Large intestine (tissue), 3 donors: Measurements from ENCODE around the gene POC5. TPM values are rescaled to one million over a fixed set of nuclear protein-coding genes. Genes with fewer than 3 reads are reported as not detected.
"Not testable (repeated sequence)": the region's sequence is repeated elsewhere in the genome, so short reads cannot be mapped to it uniquely, and the experiment has no call there.

Experiments used
- DNase-seq, 2 donors: peaks; one replicate each; pipeline versions ENCODE4 v3.0.0 to v3.0.0-alpha.2; 2013
- H3K27ac ChIP-seq: one replicate; pipeline ENCODE4 v1.5.1; 2013; ENCODE audit warnings: low read length
- H3K27me3 ChIP-seq: 2 replicates; pipeline ENCODE4 v1.6.1; 2013; ENCODE audit warnings: low read length; ENCODE audit not compliant: control insufficient read depth, insufficient read depth
- H3K36me3 ChIP-seq: 2 replicates; pipeline ENCODE4 v1.6.1; 2013; ENCODE audit warnings: low read length; ENCODE audit not compliant: control insufficient read depth, insufficient read depth
- H3K4me1 ChIP-seq: one replicate; pipeline ENCODE4 v1.6.1; 2013; ENCODE audit warnings: low read length; ENCODE audit not compliant: control insufficient read depth, insufficient read depth
- H3K4me3 ChIP-seq: one replicate; pipeline ENCODE4 v1.5.1; 2013; ENCODE audit warnings: low read length
- H3K9me3 ChIP-seq: one replicate; pipeline ENCODE4 v1.6.1; 2013; ENCODE audit warnings: mild to moderate bottlenecking, low read depth, low read length, moderate library complexity; ENCODE audit not compliant: control insufficient read depth
- WGBS: methylation state at CpG from one replicate; pipeline ENCODE4 v1.1.5; 2013; ENCODE audit warnings: low lambda C conversion rate; ENCODE audit not compliant: insufficient coverage; 5-methylcytosine and 5-hydroxymethylcytosine counted together
- polyA plus RNA-seq: library from polyadenylated mRNA; unstranded; fragments of 120-200 nt; gene quantifications from one replicate; pipeline ENCODE4 v1.2.1, GENCODE V29; 2013

The POC5 gene
- polyA plus RNA-seq, 1 donor, result 10.5 TPM

- Histone ChIP-seq H3K36me3 (no peaks in the 10 kb centered on the region), H3K4me3 (no peak overlapping the region), H3K9me3 (no peaks in the 10 kb centered on the region), H3K4me1 (no peaks in the 10 kb centered on the region), H3K27ac (no peak overlapping the region), H3K27me3 (no peaks in the 10 kb centered on the region)
- peak in 1 of 2 donors; percentile 15 for DNase-seq
- no CpG with 5 or more reads among the region's 3 CpGs for WGBS
These were observed 12.1 kb upstream of the POC5 start for GRCh38 chr5:75729321-75729720.

DNA sequence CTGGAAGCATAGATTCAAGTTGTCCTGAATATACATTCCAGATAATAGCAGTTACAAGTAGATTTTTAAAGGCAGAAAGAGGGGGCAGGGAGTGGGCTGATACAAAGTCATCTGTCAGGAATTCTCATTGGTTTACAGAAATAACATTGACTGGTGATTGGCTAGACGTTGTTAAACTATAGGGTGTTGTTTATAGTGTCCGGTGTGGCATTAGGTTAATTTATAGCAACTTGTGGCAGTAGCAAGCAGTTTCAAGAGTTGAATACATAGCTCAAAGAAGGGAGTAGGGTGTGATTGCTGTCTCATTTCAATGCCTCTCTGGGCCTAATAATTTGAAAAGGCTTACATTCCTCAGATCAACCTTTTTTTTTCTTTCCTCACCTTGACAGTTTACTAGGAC is 10.7 kb upstream of the POC5 start:
- 80% methylated on average over 1 of the region's 2 CpGs for WGBS
- H3K36me3 ChIP-seq, result no peaks in the 10 kb centered on the region
- H3K27me3 ChIP-seq, result no peaks in the 10 kb centered on the region
- no peaks in the 10 kb centered on the region for H3K9me3 ChIP-seq
- DNase-seq, result no peak
- no peak overlapping the region for H3K4me3 ChIP-seq
- no peak overlapping the region for H3K27ac ChIP-seq
- H3K4me1 ChIP-seq, result no peaks in the 10 kb centered on the region

- H3K36me3 ChIP-seq, result not testable (repeated sequence)
These were observed 9.0 kb upstream of the POC5 start for GRCh38 chr5:75726224-75726623.

DNA sequence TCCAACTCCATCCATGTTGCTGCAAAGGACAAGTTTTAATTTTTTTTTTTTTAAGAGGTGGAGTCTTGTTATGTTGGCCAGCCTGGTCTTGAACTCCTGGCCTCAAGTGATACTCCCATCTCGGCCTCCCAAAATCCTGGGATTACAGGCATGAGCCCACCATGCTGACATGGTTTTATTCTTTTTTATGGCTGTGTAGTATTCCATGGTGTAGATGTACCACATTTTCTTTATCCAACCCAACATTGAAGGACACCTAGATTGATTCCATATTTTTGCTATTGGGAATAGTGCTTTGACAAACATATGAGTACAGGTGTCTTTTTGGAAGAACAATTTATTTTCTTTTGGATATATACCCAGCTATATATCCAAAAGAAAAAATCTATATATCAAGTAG is 6.1 kb upstream of the POC5 start:
- Histone ChIP-seq H3K9me3 (no peaks in the 10 kb centered on the region), H3K4me3 (no peak overlapping the region), H3K27ac (no peak overlapping the region), H3K27me3 (peaks cover 9% of the 10 kb centered on the region), H3K4me1 (no peaks in the 10 kb centered on the region), H3K36me3 (no peaks in the 10 kb centered on the region)
- DNase-seq, result no peak
- no CpG with 5 or more reads among the region's 1 CpG for WGBS

More at GRCh38 chr5:75726224-75726623, 9.0 kb upstream of the POC5 start:
- H3K27ac ChIP-seq, DNase-seq, H3K4me3 ChIP-seq, H3K27me3 ChIP-seq, H3K9me3 ChIP-seq, H3K4me1 ChIP-seq: not testable (repeated sequence)

GRCh38 chr5:75721573-75721972 is 4.3 kb upstream of the POC5 start:
- DNase-seq, result no peak
- Histone ChIP-seq H3K27ac (no peak overlapping the region), H3K4me1 (no peaks in the 10 kb centered on the region), H3K27me3 (peaks cover 9% of the 10 kb centered on the region), H3K36me3 (no peaks in the 10 kb centered on the region), H3K4me3 (no peak overlapping the region), H3K9me3 (no peaks in the 10 kb centered on the region)
- WGBS, result no CpG with 5 or more reads among the region's 1 CpG

DNA sequence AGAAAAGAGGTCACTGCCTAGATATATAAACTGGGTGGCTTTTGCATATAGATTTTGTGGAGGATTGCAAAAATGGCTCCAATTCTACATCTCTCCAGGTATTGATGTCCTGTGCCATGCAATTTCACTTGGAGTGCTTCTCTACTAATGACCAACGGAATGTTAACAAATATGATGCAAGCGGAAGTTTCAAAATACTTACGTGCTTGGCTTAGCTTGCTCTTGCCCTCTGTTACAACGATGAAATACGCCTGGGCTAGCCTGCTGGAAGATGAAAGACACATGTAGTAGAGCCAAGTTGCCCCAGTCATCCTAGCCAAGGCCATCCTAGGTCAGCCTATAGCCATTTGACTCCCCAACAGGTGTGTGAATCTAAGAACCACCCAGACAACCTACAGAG is 3.6 kb upstream of the POC5 start:
- DNase-seq, result no peak
- H3K36me3 ChIP-seq, result no peaks in the 10 kb centered on the region
- WGBS, result no CpG with 5 or more reads among the region's 5 CpGs
- peaks cover 9% of the 10 kb centered on the region for H3K27me3 ChIP-seq
- no peak overlapping the region for H3K4me3 ChIP-seq
- H3K9me3 ChIP-seq, result no peaks in the 10 kb centered on the region
- H3K27ac ChIP-seq, result no peak overlapping the region
- H3K4me1 ChIP-seq, result peaks cover 2% of the 10 kb centered on the region

- Histone ChIP-seq H3K36me3 (no peaks in the 10 kb centered on the region), H3K9me3 (no peaks in the 10 kb centered on the region), H3K27ac (peak overlapping the region; percentile 80), H3K4me3 (peak overlapping the region; percentile 85), H3K4me1 (peaks cover 2% of the 10 kb centered on the region), H3K27me3 (peaks cover 8% of the 10 kb centered on the region)
- no peak for DNase-seq
- 0% methylated on average over 1 of the region's 7 CpGs for WGBS
These were observed 539 bp downstream of the POC5 start for GRCh38 chr5:75716715-75717081.

DNA sequence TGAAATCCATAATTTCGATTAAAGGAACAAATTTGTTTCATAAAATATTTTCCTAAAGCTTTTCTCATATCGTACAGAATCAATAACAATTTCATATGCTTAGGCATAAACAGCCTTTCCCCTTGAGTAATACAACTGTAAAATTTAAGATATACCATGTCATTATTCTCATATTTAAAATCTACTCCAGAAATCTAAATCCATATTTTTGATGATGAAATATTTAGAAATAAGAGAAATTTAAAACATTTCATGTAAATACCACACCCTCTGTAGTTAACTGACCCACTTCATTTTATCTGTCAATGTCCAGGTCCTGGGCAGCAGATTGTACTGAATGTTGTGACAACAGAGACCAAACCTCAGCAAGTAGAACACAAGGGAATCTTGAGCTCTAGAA is 5.1 kb downstream of the POC5 start:
- H3K27me3 ChIP-seq, result no peaks in the 10 kb centered on the region
- H3K27ac ChIP-seq, result no peak overlapping the region
- peaks cover 9% of the 10 kb centered on the region for H3K36me3 ChIP-seq
- H3K4me3 ChIP-seq, result no peak overlapping the region
- no peak for DNase-seq
- H3K4me1 ChIP-seq, result peaks cover 2% of the 10 kb centered on the region
- 93% methylated on average over 2 of the region's 2 CpGs for WGBS
- H3K9me3 ChIP-seq, result no peaks in the 10 kb centered on the region

DNA sequence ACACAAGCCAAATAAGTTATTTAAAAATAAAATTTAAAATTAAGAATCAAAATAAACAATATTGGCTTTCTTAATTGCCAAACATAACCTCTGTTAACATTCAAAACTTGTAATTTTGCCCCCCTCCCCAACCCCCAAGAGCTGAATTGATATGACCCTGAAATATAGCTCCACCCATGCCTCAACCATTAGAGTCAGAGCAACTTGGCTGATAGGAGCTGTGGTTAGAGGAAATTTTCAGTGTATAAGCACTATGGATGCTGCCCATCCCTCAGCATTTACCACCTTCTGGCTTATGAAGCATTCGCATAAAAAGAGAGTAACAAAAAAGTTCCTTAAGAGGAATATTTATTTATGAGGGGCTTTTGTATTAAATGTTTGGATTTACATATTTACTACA is 6.1 kb downstream of the POC5 start:
- Histone ChIP-seq H3K36me3 (peaks cover 9% of the 10 kb centered on the region), H3K27me3 (no peaks in the 10 kb centered on the region), H3K4me3 (no peak overlapping the region), H3K4me1 (peaks cover 4% of the 10 kb centered on the region), H3K27ac (no peak overlapping the region), H3K9me3 (no peaks in the 10 kb centered on the region)
- DNase-seq, result no peak
- no CpG with 5 or more reads among the region's 1 CpG for WGBS

- Histone ChIP-seq H3K4me3 (no peak overlapping the region), H3K36me3 (peaks cover 9% of the 10 kb centered on the region), H3K27ac (no peak overlapping the region), H3K4me1 (peaks cover 2% of the 10 kb centered on the region), H3K27me3 (no peaks in the 10 kb centered on the region), H3K9me3 (no peaks in the 10 kb centered on the region)
- WGBS, result no CpG with 5 or more reads among the region's 1 CpG
- no peak for DNase-seq
These were observed 6.6 kb downstream of the POC5 start for GRCh38 chr5:75710637-75711036.

DNA sequence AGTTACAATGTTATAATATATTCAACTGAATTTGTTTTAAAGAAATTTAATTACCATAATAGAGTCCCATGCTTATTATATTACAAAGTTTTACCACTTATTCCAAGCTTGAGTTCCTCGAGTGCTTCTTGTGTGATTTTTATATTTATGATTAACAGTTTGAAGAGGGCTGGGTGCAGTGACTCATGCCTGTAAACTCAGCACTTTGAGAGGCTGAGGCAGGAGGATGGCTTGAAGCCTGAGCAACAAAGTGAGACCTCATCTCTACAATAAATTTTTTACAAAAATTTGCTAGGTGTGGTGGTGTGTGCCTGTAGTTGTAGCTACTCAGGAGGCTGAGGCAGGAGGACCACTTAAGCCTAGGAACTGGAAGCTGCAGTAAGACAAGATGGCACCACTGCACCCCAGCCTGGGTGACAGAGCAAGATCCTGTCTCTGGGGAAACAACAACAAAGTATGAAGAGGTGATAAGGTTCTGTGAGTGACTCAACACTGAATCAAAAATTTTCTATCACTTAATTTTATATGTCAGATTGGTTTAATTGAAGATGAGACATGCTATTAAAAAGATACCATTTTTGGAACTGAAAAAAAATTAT is 9.2 kb downstream of the POC5 start:
- peaks cover 9% of the 10 kb centered on the region for H3K36me3 ChIP-seq
- no peaks in the 10 kb centered on the region for H3K9me3 ChIP-seq
- no CpG with 5 or more reads among the region's 1 CpG for WGBS
- no peak for DNase-seq
- peaks cover 2% of the 10 kb centered on the region for H3K4me1 ChIP-seq
- no peak overlapping the region for H3K4me3 ChIP-seq
- no peaks in the 10 kb centered on the region for H3K27me3 ChIP-seq
- no peak overlapping the region for H3K27ac ChIP-seq
